ENCODE results near the gene PBX2.
"Not testable (repeated sequence)": the region's sequence is repeated elsewhere in the genome, so short reads cannot be mapped to it uniquely, and the experiment has no call there.

PBX2 gene

GRCh38 chr6:32190054-32190851 is at the start of gene PBX2:
PBX2 (minus strand) TSS chr6:32190202; CDS start chr6:32189915, 287 bp downstream.
- DNase-seq, result peak; percentile 94

GRCh38 chr6:32239462-32239861 is 49.5 kb upstream of the PBX2 start:
- DNase-seq, result no peak

GRCh38 chr6:32234934-32235333 is 44.9 kb upstream of the PBX2 start:
- no peak for DNase-seq

GRCh38 chr6:32226434-32226833 is 36.4 kb upstream of the PBX2 start:
- DNase-seq, result no peak

DNA sequence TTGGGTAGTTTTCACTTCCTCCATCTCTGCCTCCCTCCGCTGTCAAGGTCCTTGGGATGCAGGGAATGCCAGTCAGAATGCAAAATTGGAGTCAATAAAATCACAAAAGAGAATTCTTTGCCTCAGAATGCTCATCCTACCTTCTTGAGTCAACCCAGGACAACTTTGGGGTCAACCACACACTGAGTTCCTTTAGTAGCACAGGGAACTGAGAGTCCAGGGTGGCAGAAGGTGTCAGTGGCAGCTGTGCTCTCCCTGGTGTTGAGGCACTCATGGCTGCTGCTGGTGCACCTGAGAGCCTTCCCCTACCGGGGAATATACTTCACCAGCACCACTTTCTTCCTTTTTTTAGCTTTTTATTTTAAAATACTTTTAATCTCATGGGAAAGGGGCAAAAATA is 34.7 kb upstream of the PBX2 start:
- no peak for DNase-seq

DNA sequence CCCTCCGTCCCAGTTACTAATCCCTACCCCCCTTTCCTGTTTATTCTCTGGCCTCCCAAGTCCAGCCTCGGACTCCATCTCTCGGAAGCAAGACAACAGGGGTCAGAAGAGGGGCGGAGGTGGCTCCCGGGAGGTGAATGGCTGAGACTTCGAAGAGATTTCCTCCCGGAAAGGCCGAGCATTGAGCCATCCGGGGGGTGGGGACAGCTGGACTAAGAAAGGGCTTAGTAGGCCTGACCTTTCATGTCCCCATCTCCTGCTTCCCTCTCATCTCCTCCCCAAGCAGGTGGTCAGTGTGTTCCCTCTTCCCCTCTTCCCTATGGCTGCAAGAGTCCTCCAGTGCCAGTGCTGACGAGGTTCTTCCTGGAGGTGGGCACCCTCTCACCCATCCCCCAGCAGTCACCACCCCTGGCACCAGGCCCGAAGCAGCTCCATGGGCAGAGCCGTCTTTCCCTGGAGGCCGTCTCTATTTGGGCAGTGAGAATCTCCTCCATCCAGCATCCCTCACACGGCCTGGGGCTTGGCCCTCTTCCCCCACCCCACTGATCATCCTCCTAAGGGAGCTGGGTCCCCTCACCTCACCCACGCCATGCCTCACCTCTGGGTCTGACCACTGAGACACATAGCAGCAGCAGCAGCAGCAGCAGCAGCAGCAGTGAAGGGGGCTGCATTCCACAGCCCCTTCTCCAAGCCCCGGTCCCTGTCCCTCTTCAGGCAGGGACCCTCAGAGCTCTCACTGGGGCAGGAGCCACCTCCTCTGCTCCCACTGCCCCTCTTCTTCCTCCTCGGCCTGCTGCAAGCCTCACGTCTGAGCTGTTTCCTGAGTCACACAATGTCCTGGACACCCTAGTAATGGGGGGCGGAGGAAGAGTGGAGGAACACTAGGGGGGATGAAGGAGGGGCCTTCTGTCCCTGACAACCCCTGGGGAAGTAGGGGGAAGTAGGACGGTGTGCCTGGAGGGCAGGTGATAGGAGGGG is 33.5 kb upstream of the PBX2 start, which contains the start of gene NOTCH4:
Gene NOTCH4, minus strand, starts transcription at position 810 of the 978 bp plus-strand sequence. Its CDS starts 139 bp downstream, at position 671.
- DNase-seq, result no peak

DNA sequence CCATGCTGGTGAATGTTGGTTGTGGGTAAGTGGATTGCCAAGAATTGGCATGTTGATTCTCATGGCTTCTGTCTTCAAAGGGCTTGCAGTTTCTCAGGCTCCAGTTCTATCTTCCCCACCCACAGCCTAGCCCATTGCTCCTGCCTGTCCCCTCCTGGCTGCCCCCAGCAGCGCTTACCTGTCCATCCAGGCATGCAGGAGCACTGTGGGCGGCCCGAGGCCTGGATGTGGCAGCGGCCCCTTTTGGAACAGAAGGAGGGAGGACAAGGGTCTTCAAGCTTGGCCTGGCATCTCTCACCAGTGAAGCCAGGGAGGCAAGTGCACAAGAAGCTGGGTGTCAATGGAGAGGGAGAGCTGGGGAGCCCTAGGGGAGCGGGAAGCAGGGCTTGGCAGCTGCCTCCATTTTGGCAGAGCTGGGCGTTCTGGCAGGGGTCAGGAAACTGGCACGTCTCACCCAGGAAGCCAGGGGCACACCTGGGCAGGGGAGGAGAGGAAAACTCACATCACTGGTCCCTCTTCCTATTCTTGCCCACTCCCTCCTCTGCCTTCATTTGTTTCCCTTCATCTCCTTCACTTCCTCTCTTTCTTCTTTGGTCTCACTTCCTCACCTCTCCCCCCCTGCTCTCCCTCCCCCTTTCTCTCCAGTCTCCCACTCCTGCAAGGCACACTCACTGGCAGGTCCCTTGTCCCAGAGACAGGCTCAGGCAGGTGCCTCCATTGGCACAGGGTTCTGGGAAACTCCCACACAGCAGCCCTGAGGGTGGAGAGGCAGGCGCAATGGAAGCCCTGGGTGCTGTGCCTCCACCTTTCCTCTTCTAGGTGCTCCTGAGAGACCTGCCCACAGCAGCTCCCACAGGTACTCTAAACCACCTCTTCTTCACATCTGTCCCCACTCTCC is 32.6 kb upstream of the PBX2 start:
- no peak for DNase-seq

DNA sequence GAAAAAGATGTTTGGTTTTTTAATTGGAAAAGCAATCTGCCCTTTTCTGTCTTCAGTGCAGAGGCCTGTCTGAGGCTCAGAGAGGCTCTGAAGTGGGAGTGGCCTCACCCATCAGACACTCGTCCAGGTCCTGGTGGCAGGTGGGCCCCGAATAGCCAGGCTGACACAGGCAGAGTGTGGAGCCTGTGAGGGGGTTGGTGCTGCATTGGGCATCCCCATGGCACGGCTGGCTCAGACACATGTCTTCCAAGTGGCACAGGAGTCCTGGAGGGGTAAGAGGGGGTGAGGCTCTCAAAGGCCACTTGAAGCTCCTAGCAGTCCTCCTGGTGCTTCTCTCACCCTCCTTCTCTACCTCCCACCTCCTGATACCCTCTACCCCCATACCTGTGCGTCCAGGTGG is 30.0 kb upstream of the PBX2 start:
- DNase-seq, result no peak

- DNase-seq, result no peak
Measured at GRCh38 chr6:32218167-32218566, 28.2 kb upstream of the PBX2 start.

GRCh38 chr6:32216998-32217397 is 27.0 kb upstream of the PBX2 start:
- DNase-seq, result no peak

DNA sequence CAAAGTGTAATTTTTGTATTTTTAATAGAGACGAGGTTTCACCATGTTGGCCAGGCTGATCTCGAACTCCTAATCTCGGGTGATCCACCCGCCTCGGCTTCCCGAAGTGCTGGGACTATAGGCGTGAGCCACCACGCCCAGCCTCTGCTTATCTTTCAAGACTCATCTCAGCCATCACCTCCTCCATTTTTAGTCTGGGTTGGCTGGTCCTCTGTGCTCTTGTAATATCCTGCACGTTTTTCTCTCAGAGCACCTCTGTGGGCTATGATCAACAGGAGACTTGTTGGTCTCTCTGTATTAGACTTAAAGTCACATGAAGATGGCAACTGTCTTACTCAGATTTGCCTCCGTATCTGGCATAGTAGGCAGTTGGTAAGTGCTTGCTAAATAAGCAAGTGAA is 26.3 kb upstream of the PBX2 start:
- DNase-seq, result no peak

- DNase-seq, result no peak
Measured at GRCh38 chr6:32215617-32216016, 25.6 kb upstream of the PBX2 start.

GRCh38 chr6:32214126-32214525 is 24.1 kb upstream of the PBX2 start:
- no peak for DNase-seq

DNA sequence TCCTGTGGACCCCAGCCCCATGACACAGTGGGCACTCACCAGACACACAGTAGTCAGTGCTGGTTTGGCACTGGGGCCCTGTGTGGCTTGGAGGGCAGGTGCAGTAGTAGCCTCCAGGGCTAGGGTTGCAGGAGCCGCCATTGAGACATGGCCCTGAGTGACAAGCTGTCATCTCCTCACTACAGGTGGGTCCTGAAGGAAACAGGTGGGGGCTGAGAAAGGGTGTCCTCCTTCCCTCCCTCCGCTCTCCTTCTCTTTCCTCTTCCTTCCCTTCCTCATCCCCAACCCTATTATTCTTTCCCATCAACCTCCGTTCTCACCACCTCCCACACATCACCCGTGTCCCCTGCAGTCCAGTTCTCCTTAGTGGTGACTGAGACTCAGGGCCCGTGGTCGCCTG is 23.6 kb upstream of the PBX2 start:
- DNase-seq, result no peak

- DNase-seq, result no peak
Measured at GRCh38 chr6:32212076-32212760, 22.2 kb upstream of the PBX2 start.

DNA sequence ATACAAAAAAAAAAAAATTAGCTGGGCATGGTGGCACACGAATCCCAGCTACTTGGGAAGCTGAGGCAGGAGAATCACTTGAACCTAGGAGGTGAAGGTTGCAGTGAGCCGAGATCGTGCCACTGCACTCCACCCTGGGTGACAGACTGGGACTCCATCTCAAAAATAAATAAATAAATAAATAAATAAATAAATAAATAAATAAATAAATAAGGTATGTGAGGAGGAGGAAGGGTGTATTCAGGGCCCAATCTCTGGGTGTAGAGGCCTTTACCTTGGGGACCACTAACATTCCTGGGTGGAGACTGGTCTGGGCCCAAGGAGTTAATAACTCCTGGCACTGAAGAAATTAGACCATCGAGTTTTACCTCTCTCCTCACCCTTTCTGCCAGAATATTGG is 21.4 kb upstream of the PBX2 start:
- not testable (repeated sequence) for DNase-seq

- no peak for DNase-seq
Measured at GRCh38 chr6:32210191-32210601, 20.2 kb upstream of the PBX2 start.

GRCh38 chr6:32208996-32209395 is 19.0 kb upstream of the PBX2 start:
- no peak for DNase-seq

GRCh38 chr6:32204268-32204715 is 14.3 kb upstream of the PBX2 start:
- no peak for DNase-seq

DNA sequence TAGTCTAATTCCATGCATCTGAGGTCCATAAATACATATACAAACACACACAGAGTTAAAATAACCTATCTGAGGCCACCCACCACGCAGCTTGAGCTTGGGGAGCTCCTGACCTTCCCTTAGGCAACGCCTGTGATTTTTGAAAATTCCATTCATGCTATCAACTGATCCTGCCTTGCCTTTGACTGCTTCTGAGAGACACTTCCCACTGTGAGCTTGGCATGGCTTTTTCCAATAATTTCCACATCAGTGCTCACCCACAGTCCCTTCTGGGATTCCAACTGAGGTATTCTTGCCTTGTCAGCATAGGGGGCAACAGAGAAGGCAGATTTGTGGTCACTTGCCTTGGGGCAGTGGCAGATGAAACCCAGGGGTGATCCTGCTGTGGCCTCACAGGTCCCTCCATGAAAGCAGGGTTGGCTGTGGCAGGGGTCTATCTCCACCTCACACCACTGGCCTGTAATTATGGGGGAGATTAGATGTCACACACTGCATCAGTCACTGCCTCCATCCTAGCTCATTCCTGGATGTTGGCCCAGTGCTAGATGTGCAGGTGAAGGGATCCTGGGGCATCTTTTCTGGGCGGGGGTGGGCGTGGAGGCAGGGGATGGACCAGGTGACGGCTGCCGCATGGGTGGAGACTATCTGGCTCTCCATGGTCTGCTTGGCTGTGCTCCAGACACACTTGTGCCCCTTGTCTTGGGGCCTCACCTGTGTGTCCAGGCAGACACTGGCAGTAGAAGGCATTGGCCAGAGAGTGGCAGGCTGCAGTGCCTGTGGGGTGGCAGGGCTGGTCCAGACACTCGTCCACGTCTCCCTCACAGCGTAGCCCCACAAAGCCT is 13.6 kb upstream of the PBX2 start:
- no peak for DNase-seq

GRCh38 chr6:32202186-32202585 is 12.2 kb upstream of the PBX2 start:
- no peak for DNase-seq

All from CD4-positive, alpha-beta T cell treated with Interleukin-15 for 1 hour (primary cell).